ENCODE results near the gene DOC2A. TPM values are rescaled to one million over a fixed set of nuclear protein-coding genes. Genes with fewer than 3 reads are reported as not detected.
A peak's percentile ranks its signal among the peaks of the same experiment; 100 is the strongest.

Gene DOC2A
- total and polyA plus RNA-seq, 9 of the 15 experiments (the other 6 are each of a cell fraction or from before 2014, with no cell fraction given) = 0.03 to 0.38 (median 0.28) TPM; not detected in 1

GRCh38 chr16:29995324-29995910, 15.4 kb downstream of the DOC2A start, which contains the start of gene HIRIP3 (continued):
- TF ChIP-seq, protein P1, sequence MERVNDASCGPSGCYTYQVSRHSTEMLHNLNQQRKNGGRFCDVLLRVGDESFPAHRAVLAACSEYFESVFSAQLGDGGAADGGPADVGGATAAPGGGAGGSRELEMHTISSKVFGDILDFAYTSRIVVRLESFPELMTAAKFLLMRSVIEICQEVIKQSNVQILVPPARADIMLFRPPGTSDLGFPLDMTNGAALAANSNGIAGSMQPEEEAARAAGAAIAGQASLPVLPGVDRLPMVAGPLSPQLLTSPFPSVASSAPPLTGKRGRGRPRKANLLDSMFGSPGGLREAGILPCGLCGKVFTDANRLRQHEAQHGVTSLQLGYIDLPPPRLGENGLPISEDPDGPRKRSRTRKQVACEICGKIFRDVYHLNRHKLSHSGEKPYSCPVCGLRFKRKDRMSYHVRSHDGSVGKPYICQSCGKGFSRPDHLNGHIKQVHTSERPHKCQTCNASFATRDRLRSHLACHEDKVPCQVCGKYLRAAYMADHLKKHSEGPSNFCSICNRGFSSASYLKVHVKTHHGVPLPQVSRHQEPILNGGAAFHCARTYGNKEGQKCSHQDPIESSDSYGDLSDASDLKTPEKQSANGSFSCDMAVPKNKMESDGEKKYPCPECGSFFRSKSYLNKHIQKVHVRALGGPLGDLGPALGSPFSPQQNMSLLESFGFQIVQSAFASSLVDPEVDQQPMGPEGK (CRISPR knock-in tag; IDR thresholded peaks at IDR 0.05; ENCODE audit: borderline replicate concordance) = no peak
- TF ChIP-seq ZBTB33 (CRISPR knock-in tag; IDR thresholded peaks at IDR 0.05) = peak; percentile 56
- TF ChIP-seq SPI1 (IDR thresholded peaks at IDR 0.05; ENCODE audit: borderline replicate concordance, low read depth, low read length) = no peak
- TF ChIP-seq, protein P2, sequence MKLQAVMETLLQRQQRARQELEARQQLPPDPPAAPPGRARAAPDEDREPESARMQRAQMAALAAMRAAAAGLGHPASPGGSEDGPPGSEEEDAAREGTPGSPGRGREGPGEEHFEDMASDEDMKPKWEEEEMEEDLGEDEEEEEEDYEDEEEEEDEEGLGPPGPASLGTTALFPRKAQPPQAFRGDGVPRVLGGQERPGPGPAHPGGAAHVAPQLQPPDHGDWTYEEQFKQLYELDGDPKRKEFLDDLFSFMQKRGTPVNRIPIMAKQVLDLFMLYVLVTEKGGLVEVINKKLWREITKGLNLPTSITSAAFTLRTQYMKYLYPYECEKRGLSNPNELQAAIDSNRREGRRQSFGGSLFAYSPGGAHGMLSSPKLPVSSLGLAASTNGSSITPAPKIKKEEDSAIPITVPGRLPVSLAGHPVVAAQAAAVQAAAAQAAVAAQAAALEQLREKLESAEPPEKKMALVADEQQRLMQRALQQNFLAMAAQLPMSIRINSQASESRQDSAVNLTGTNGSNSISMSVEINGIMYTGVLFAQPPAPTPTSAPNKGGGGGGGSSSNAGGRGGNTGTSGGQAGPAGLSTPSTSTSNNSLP (IDR thresholded peaks at IDR 0.05; ENCODE audit: borderline replicate concordance, low read depth, low read length) = no peak
- TF ChIP-seq RBM39 (optimal IDR thresholded peaks at IDR 0.05; ENCODE audit: low read depth, low read length) = peak; percentile 19
- TF ChIP-seq POLR3A (IDR thresholded peaks at IDR 0.05; ENCODE audit: borderline replicate concordance, extremely low read depth, insufficient read depth, insufficient read length) = no peak
- TF ChIP-seq SMARCC2 (IDR thresholded peaks at IDR 0.05; ENCODE audit: low read depth) = no peak
- peak; percentile 97 for TF ChIP-seq E2F3 (CRISPR knock-in tag; IDR thresholded peaks at IDR 0.05)
- TF ChIP-seq, protein P3, sequence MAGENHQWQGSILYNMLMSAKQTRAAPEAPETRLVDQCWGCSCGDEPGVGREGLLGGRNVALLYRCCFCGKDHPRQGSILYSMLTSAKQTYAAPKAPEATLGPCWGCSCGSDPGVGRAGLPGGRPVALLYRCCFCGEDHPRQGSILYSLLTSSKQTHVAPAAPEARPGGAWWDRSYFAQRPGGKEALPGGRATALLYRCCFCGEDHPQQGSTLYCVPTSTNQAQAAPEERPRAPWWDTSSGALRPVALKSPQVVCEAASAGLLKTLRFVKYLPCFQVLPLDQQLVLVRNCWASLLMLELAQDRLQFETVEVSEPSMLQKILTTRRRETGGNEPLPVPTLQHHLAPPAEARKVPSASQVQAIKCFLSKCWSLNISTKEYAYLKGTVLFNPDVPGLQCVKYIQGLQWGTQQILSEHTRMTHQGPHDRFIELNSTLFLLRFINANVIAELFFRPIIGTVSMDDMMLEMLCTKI (IDR thresholded peaks at IDR 0.05; ENCODE audit: partially characterized antibody) = no peak
- TF ChIP-seq ZNF766 (CRISPR knock-in tag; conservative IDR thresholded peaks at IDR 0.05) = no peak
- TF ChIP-seq PHF8 (IDR thresholded peaks at IDR 0.05; ENCODE audit: borderline replicate concordance, low read length) = peak; percentile 55; the same call in 1 of the 2 replicates
- TF ChIP-seq NR2C2 (CRISPR knock-in tag; IDR thresholded peaks at IDR 0.05) = no peak
- TF ChIP-seq NR2C2 (tag; IDR thresholded peaks at IDR 0.05) = no peak
- no peak for TF ChIP-seq ATF7 (IDR thresholded peaks at IDR 0.05)
- TF ChIP-seq TCF15 (CRISPR knock-in tag; IDR thresholded peaks at IDR 0.05) = 0 out of 2 replicates have a peak, but pooled peaks have one; percentile 17
- no peak for TF ChIP-seq ZNF274 (IDR thresholded peaks at IDR 0.05; ENCODE audit: borderline replicate concordance, low read depth, low read length)
- no peak for TF ChIP-seq ZNF224 (CRISPR knock-in tag; IDR thresholded peaks at IDR 0.05)
- no peak for TF ChIP-seq SRSF7 (optimal IDR thresholded peaks at IDR 0.05; ENCODE audit: low read depth, low read length)
- TF ChIP-seq ARHGAP35 (IDR thresholded peaks at IDR 0.05; ENCODE audit: partially characterized antibody) = no peak
